Central memory CD4-positive, alpha-beta T cell (primary cell): ENCODE results near the gene LPP.

Experiments
- DNase-seq: peaks from one replicate; pipeline ENCODE4 v3.0.0; 2022

The LPP gene

GRCh38 chr3:188822411-188822810 is 668.5 kb downstream of the LPP start:
- DNase-seq: no peak

GRCh38 chr3:188824566-188824965 is 670.6 kb downstream of the LPP start:
- DNase-seq: no peak

GRCh38 chr3:188825901-188826300 is 671.9 kb downstream of the LPP start:
- no peak for DNase-seq

- no peak for DNase-seq
These were observed 672.6 kb downstream of the LPP start for GRCh38 chr3:188826574-188826973.

GRCh38 chr3:188827103-188827502 is 673.1 kb downstream of the LPP start:
- no peak for DNase-seq

GRCh38 chr3:188827576-188827975 is 673.6 kb downstream of the LPP start:
- no peak for DNase-seq

GRCh38 chr3:188829130-188829529 is 675.2 kb downstream of the LPP start:
- no peak for DNase-seq

- no peak for DNase-seq
These were observed 675.6 kb downstream of the LPP start for GRCh38 chr3:188829576-188829975.

GRCh38 chr3:188830893-188831292 is 676.9 kb downstream of the LPP start:
- DNase-seq: no peak

- DNase-seq: no peak
These were observed 678.2 kb downstream of the LPP start for GRCh38 chr3:188832146-188832545.

- no peak for DNase-seq
These were observed 679.2 kb downstream of the LPP start for GRCh38 chr3:188832961-188833721.

- DNase-seq: peak; percentile 32
These were observed 680.4 kb downstream of the LPP start for GRCh38 chr3:188834349-188834748.

GRCh38 chr3:188839187-188839695 is 685.3 kb downstream of the LPP start:
- DNase-seq: no peak

GRCh38 chr3:188840290-188840689 is 686.3 kb downstream of the LPP start:
- no peak for DNase-seq

GRCh38 chr3:188841906-188842305 is 687.9 kb downstream of the LPP start:
- no peak for DNase-seq

GRCh38 chr3:188842639-188843038 is 688.7 kb downstream of the LPP start:
- no peak for DNase-seq

GRCh38 chr3:188844096-188844495 is 690.1 kb downstream of the LPP start:
- DNase-seq: no peak

GRCh38 chr3:188845514-188845913 is 691.6 kb downstream of the LPP start:
- DNase-seq: no peak

GRCh38 chr3:188848947-188849346 is 695.0 kb downstream of the LPP start:
- DNase-seq: no peak

- no peak for DNase-seq
These were observed 700.2 kb downstream of the LPP start for GRCh38 chr3:188853856-188854771.

GRCh38 chr3:188854772-188855149 is 700.8 kb downstream of the LPP start:
- DNase-seq: no peak

GRCh38 chr3:188855675-188856074 is 701.7 kb downstream of the LPP start:
- DNase-seq: no peak

- no peak for DNase-seq
These were observed 706.2 kb downstream of the LPP start for GRCh38 chr3:188860147-188860546.
